GM21515 (cell line): Measurements from ENCODE around the gene MAP2K5.
"Not testable (repeated sequence)": the region's sequence is repeated elsewhere in the genome, so short reads cannot be mapped to it uniquely, and the experiment has no call there.

Experiments
- ATAC-seq: cut with Tn5 transposase; IDR thresholded peaks from one replicate; pipeline ENCODE4 v1.9.1; 2021; ENCODE audit not compliant: unreplicated experiment

Gene MAP2K5

DNA sequence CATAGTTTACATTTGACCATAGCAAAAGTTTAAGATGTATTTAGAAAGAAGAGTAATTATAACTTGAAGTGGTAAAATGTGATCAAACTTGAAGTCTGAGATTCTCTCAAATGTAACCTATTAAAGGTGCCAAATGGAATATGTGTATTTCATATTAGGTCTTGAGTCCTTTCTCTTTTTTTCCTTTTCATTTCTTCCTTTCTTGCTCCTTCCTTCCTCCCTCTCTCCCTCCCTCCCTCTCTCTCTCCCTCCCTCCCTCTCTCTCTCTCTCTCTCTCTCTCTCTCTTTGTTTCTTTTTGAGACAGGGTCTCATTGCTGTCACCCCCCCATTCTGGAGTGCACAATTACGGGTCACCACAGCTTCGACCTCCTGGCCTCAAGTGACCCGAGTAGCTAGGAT, 47.7 kb downstream of the MAP2K5 start:
- ATAC-seq: no peak

DNA sequence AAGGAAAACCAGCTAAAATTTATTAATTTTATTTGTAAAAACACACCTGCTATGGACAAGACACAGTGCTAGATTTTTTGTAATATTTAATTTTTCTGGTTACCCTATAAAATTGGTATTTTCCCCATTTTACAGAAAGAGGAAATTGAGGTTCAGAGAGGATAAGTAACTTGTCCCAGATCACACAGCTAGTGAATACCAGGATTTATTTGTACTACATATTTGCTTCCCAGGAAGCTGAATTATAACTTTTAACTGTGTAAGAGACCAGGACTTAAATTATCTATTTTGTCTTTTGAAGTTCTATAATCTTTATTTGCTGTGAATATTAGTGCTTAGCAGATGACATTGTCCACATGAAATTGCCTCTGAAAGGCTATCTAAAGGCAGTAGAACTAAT, 49.7 kb downstream of the MAP2K5 start:
- ATAC-seq: no peak

DNA sequence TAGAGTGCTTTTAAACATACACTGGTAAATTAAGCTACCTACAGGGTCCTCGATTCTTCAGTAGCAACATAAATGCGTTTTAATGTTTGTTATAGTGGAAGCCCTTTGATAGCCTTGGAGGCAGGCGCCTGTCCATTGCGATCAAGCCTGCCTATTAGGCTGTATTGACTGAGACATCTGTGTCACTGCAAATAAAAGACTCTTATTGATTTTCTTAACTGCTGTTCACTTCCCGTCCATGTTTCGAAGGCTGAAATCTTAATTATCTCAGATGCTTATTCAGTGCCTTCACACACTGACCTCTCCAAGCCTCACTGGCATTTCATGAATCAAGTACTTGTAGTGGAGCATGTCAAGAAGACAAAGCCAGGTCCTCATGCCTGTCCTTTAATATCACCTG, 51.1 kb downstream of the MAP2K5 start:
- no peak for ATAC-seq

DNA sequence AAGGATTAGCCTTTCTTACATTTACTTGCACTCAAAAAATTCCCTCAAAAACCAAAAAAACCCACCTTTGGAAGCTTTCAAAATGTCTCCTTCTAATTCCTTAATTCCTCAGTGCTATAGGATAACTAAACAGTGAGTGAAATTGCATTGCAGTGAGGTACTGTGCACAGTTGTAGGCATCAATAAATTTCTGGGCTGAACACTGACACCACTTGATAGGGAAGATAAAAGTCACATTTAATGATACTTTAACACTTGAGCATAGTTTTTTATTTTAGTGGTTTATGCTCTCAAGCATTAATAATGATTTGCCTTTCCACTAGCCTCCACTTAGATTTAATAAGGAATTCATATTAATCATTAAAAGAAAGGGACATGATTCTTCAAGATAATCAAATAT, 52.3 kb downstream of the MAP2K5 start:
- no peak for ATAC-seq

DNA sequence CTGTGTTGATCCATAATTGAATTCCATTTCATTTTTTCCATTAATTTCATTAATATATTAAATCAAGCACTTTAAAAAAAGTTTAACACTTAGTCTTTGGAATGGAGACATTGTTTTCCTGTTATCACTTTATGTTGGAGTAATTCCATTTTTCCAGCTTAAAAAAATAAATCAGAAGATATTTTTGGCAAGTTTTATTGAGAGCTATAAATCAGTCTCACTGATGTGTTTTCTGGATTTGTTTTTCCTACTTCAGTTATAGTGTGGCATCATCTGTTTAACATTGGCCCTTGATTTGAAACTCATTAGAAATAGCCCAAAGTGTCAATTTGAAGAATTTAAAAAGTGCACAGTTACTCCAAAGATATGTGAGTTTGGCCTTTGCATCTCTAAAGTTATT, 53.1 kb downstream of the MAP2K5 start:
- ATAC-seq: no peak

DNA sequence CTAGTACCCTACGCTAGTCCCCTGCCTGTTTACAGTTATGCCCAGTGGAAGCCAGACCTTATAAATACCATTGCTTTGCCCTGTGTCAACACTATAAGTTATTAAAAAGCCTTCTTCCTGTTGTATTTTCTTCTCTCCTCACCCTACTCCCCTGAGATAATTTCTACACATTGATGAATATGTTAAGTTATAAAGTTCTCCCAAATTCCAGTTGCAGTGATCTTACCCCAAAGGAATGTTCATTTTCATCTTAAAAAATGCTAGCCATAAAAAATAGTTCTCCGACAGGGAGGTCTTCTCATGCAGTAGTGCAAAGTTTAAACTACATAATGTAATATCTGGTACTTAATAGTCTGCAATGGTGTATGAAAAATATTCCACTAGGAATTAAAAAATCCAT, 58.6 kb downstream of the MAP2K5 start:
- ATAC-seq: no peak

DNA sequence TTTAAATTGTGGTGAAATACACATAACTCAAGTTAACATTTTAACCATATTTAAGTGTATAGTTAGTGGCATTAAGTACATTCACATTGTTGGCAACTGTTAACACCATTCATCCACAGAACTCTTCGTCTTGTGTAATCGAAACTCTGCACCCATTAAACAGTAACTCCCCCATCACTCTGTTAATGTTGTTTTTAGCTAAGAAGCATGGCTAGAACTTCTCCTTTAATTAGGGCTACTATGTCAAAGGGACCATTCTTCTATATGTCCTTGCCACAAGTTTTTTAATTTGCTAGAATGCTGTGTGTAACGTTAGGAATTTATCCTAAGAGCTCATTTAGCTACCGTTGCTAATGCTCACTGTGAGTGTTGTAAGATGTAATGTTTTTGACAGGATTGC, 60.6 kb downstream of the MAP2K5 start:
- no peak for ATAC-seq

DNA sequence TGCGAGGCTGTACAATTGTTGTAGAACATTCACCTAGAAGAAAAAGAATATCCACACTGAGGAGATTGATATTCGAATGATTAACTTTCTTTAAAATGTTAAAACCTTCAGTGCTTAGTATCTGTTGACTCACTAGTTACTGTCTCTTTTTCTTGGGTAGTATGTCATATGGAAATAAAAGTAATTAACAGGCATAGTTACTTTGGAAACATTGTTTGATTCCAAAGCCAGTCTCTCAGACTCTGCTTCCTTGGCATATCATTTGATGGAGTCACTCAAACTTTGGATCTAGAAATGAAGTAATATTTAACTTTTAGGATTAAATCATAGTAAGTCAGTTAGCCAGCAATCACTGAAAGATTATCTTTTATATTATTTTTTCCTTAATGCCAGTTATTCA, 63.4 kb downstream of the MAP2K5 start:
- ATAC-seq: no peak

DNA sequence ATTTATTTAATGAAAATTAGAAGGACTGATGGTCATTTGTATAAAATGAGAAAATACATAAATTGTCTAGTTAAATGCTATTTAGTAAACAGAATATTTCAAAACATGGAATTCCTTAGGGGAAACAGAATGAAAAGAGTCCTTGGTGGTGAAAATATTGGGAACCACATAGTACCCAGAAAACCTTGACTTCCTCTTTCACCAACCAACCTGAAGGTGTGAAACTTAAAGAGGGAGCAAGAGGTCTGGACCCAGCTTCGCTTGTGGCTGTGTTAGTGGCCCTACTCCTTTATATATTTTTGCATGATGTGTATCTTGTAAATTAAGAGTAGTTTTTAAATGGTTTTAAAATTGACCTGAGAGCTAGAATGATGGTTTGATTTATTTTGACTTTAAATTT, 64.2 kb downstream of the MAP2K5 start:
- ATAC-seq: no peak

DNA sequence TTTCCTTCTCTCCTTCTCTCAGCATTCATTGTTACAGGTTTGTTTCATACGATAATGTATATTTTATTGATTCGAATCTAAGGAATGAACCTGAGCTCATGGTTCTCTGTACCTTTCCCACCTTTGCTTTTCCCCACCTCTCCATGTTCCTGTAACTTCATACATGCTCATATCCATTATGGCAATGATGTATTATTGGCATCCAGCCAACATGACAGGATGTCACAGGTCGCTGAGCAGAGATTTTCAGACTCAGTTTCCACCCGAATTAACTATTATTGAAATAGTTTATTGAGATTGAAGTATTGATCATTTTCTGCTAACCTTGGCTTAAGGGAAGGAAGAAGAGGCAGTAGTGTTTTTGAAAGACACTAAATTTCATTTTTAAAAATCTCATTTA, 64.8 kb downstream of the MAP2K5 start:
- ATAC-seq: no peak

DNA sequence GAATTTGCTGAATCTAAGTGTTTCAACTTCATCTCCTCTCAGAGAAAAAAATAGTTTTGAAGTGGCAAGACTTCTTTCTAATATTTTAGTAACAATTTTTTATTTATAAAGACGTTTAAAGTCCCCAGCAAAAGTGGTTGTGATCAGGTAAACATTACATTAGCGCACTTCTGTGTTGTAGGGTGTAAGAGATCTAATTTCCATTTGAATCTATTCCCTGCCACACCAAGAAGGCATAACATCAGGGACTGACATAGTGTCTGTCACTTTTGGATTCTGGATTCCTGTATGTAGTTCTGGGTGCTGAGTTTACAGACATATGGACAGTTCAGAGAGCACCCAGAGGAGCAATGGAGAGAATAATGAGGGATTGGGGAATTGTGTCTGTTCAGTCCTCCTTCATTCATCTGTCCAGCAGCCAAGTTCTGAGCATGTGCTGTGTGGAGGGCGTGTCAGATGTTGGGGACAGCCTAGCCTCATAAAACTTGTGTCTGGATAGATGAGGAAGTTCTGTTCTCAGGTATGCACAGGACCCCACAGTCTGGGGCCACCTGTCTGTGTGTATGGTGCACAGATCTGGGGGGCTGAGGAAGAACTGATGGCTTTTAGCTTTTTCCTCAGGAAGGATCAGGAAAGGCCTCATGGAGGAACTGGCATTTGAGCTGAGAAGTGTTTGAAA, 65.6 kb downstream of the MAP2K5 start:
- no peak for ATAC-seq

DNA sequence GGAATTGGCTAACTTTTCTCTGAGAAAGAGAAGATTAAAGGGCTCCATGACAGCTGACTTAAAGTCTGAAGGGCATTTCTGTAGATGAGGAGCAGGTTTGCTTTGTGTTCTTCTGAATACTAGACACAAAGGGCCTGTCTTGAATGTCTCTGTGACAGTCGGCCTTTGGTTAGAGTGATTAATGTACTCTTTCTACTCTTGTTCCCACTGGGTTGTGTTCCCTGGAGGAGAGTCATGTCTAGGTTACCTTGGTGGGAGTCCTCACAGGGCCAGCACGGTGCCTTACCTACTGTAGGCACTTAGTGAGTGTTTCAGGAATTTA, 66.1 kb downstream of the MAP2K5 start:
- no peak for ATAC-seq

DNA sequence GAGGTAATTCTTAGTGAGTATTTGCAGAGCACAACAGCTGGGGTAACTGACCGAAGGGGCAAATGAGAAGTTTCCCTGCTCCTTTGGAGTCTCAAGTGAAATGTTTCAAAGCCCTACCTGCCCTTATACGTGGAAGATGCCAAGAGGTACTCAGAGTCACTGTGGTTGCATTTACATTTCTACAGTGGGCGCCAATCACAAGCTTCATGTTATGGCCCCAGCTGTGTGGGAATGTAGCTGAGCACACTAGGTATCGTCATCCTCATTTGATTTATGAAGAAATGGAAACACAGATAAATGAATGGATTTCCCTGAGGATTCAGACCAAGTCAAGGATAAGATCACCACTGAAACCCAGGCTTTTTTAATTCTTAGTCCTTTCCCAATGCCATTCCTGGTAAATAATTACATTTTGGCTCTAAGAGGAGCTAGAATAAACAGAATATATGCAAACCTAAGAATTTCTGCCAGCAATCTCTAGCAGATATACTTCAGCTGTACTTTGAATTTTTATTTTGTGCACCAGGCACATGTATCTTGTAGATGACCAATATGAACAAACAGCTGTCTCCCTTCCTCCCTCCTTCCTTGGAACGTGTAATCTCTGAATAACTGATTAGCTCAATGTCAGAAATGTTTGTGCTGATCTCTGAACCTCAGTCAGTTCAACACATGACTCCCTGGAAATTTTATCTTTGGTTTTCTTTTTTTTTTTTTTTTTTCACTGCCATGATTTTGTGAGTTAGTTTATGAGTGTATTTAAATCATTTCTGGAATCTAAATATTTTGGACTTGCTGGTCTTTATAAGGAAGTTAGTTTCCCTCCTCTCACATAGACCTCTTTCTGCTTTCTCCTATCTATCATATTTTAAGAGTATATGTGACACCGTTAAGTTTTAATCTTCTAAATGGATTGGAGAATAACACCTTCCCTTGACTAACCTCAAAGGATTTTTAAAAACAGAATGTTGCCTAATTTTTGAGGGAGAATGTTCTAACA, 69.2 kb downstream of the MAP2K5 start:
- ATAC-seq: no peak

DNA sequence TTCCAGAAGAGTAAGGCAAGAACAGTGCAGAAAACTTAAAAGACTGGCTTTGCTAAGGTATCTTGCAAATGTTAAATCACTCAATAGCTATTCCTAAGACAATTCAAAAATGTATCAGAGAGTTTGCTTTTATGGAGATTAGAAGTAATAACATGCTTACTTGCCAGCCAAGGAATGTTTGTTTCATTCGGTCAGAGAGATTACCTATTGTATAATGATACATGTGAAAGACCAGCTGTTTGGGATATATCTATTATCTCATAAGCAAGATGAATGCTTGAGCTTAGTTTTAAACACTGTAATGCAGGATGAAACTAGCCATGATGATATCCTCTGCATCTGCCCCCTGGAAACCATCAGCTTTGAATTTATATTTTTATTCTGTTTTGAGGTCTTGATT, 70.7 kb downstream of the MAP2K5 start:
- ATAC-seq: no peak

DNA sequence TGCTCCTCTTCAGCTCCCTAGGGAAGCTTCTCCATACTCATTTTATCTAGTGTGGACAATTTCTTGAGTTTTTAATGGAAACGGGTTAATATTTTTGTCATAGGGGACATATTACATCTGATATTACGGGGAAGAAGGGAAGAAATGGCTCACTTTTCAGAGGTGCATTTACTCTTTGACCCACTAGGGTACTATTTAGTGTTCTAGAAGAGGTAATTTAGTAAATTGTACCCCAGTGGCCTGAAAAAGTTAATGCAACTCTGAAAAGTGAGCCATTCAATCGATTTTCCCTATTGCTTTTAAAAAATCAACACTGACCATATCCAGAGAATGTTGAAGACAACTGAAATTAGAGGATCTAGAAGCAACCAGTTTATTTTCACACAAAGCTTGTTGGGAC, 71.2 kb downstream of the MAP2K5 start:
- ATAC-seq: no peak

DNA sequence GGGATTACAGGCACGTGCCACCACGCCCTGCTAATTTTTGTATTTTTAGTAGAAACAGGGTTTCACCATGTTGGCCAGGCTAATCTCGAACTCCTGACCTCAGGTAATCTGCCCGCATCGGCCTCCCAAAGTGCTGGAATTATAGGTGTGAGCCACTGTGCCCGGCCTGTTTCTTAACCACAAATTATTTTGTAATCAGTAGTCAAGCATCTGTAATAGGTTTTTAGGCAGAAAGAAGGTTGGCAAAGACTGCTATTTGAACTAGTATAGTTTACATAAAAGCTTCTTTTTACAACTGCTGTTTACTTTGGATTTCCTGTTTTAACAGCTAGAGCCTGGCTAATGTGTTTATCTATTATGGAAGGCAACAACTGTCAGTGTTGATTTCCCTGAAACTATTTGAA, 72.6 kb downstream of the MAP2K5 start:
- ATAC-seq: not testable (repeated sequence)

DNA sequence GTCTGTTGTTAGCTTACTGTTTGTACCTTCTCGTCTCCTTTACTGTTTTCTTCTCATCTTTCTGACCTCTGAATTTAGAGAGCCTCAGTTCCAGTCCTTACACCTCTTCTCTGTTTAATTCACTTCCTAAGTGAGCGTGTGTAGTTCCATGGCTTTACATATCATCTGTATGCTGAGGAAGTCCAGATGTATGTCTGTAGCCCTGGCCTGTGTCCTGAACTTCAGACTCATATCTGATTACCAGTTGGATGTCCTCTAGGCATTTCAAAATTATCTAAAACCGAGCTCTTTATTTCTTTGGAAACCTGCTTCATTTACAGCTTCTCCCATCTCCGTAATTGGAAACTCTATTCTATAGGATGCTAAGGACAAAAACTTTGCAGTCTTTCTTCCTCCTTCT, 75.8 kb downstream of the MAP2K5 start:
- no peak for ATAC-seq

DNA sequence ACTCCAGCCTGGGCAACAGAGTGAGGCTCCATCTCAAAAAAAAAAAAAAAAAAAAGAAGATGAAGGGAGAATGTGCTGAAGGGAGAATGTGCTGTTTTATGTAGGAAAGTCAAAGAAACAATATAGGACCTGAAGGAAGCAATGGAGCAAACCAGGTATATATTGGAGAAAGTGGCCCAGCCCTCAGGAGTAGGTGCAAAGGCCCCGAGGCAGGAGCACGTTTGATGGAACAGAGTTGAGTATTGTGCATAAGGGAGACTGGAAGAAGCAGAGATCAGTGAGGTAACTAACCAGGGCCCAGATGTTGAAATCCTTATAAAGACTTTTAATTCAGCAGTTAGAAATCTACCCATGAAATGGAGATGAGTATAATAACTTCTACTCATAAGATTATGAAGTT, 79.6 kb downstream of the MAP2K5 start:
- ATAC-seq: no peak

DNA sequence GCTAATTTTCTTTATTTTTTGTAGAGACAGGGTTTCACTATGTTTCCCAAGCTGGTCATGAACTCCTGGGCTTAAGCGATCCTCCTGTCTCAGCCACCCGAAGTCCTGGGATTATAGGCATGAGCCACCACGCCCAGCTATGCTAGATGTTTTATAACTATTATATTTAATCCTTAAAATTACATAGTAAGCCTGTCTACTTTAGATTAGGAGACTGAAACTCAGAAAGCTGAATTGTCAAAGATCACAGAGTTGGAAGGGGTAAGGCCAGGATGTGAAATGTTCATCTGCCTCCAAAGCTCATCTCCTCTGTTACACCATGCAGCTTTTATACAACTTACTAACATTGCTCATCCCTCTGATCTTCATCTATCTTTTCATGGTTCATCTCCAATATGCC, 89.8 kb downstream of the MAP2K5 start:
- no peak for ATAC-seq

DNA sequence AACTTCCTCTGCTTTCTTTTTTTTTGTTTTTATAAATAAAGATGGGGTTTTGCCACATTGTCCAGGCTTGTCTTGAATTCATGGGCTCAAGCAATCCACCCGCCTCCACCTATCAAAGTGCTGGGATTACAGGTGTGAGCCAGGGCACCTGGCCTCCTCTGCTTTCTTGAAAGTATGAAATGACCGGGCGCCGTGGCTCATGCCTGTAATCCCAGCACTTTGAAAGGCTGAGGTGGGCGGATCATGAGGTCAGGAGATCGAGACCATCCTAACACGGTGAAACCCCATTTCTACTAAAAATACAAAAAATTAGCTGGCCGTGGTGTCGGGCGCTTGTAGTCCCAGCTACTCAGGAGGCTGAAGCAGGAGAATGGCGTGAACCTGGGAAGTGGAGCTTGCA, 93.4 kb downstream of the MAP2K5 start:
- ATAC-seq: not testable (repeated sequence)

DNA sequence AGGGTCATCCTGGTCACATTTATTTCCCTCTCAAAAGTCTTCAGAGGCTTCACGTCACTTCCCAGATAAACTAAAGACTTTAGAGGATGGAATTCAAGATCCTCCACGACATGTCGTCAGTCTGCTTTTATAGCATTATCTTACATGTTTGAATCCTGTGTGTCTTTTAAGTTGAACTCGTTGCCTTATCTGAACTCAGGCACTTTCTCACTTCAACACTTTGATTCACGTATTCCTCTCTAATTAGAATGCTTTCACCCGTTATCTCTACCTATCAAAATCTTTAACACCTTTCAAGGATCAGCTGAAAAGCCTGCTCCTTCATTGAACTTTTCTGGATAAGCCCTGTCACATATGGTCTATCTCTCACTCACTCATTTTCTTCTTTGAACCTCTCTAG, 97.1 kb downstream of the MAP2K5 start:
- no peak for ATAC-seq

DNA sequence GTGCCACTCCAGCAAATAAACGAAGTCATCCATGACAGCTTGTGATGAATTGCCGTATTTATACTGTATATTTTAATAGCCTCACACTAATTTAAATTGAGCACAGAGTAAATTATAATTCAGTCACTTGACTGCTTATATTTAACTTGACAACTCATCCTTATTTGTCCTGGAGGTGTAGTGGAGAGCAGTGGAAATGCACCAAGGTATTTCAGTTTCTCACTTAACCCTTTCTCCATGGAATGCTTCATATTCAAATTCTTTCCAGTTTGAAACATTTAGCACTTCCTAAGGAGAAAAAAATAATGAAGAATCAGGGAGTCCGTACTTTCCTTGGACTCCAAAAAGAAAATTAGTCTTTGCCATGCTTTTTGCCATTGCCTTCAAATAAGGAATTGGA, 99.0 kb downstream of the MAP2K5 start:
- no peak for ATAC-seq

DNA sequence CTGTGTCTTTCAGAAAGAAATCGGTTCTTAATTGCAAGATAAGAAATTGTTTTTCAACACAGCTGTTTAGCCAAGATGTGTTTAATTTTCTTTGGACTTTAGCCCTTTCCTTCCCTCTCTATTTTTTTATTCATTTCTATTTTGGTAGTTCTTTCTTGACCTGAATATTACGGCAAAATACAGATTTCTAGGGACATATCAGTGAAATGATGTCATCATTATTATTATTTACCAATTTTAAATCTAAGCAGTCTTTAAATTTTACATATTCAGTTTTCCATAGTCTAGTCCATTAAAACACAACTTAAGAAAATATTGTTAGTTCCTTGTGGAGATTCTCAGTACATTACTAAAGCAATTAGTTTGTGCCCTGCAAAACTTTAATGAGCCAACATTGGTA, 104.3 kb downstream of the MAP2K5 start:
- no peak for ATAC-seq
